GM10266 (cell line): ENCODE results near the gene CCDC57.

Experiments
- DNase-seq: peaks from one replicate; pipeline ENCODE4 v3.0.0; 2012; ENCODE audit errors: extremely low spot score
- CTCF ChIP-seq: IDR thresholded peaks from 2 replicates; pipeline ENCODE4 v1.5.1; 2012; ENCODE audit warnings: mild to moderate bottlenecking, low read depth; ENCODE audit not compliant: control insufficient read depth, insufficient read depth; ENCODE audit errors: missing control alignments

CCDC57 gene

DNA sequence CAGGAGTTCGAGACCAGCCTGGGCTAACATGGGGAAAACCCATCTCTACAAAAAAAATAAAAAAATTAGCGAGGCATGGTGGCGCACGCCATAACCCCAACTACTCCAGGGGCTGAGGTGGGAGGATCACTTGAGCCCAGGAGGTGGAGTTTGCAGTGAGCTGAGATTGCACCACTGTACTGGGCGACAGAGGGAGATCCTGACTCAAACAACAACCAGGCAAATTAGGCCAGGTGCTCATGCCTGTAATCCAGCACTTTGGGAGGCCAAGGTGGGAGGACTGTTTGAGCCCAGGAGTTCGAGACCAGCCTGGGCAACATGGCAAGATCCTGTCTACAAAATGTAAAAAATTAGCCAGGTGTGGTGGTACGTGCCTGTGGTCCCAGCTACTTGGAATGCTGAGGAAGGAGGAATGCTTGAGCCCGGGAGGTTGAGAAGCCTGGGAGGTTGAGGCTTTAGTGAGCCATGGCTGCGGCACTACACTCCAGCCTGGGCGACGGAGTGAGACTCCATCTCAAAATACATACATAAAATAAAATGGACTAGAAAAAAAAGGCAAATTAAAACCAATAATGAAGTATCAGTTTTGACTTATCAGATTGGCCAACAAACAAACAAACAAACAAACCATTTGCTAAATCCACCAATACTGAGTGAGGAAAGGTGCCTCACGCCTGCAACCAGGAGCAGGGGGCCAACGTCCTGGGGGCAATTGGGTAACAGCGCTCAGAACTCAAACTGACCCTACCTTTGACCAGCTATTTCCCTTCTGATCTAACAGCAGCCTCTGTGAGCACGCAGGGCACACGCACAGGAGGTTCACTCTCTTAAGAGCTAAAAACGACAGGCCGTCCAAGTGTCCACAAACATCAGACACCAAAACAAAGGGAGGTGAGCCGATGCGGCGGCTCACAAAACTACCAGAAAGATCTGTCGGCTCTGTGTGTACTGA lies 95.2 kb downstream of the CCDC57 start:
- TF ChIP-seq CTCF, result no peak
- no peak for DNase-seq

DNA sequence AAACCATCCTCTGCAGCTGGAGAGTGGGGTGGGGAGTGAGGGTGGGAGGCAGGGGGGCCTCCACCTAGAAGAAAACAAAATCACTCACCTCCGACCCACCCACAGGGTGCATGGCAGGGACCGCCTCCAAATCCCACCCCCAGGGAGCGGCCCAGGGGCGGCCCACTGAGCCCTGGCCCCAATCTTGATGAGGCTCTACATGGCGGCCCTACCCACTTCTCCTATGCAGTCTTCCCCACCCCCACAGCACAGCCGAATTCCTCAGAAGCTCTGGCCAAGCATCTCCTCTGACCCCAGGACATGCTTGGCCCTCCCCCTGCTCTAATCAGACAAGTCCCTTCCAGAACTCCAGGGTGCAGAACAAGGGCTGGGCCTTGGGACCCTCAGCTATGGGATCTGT lies 96.4 kb downstream of the CCDC57 start:
- DNase-seq, result no peak

DNA sequence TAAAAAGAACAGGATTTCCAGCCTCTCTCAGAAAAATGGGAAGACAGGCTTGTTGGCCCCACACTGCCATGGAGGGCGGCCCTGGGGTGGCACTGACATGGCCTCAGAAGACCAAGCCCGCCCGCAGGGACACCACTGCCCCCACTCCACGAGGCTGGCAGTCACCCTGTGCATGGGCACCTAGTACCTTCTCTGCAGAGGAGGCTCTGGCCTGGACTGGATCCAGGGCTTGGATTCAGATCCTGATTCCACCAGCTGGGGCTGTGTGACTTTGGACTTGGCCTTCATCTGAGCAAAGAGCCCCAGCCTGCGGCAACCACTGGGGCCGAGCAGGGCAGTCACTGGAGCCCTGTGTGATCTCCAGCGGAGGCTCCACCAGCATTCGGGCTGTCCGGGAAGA lies 97.8 kb downstream of the CCDC57 start:
- no peak for DNase-seq
- TF ChIP-seq CTCF, result no peak

More for the DNA sequence above, 96.4 kb downstream of the CCDC57 start:
- no peak for TF ChIP-seq CTCF

GRCh38 chr17:82114447-82114846 lies 98.2 kb downstream of the CCDC57 start:
- no peak for TF ChIP-seq CTCF
- DNase-seq, result no peak

DNA sequence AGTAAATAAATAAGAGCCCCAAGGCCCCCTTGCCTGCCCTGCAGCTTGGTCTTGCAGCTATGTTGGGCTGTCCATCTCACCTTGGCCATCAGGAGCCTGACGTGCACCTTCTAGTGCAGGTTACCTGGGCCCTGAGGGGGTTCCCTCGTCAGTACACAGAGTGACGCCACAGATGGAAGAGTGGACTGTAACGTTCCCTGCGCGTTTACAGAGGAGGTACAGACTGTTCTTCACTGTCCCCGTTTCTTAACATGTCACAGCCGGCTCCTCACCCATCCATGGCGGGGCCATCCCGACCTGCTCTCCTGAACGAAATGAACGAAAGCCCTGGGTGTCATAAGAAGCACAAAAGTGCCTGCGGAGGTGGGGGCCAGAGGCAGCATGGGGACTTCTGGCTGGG lies 98.7 kb downstream of the CCDC57 start:
- no peak for TF ChIP-seq CTCF

GRCh38 chr17:82113422-82113821 lies 99.2 kb downstream of the CCDC57 start:
- no peak for DNase-seq
- TF ChIP-seq CTCF, result no peak

More for the DNA sequence above, 98.7 kb downstream of the CCDC57 start:
- DNase-seq, result no peak

DNA sequence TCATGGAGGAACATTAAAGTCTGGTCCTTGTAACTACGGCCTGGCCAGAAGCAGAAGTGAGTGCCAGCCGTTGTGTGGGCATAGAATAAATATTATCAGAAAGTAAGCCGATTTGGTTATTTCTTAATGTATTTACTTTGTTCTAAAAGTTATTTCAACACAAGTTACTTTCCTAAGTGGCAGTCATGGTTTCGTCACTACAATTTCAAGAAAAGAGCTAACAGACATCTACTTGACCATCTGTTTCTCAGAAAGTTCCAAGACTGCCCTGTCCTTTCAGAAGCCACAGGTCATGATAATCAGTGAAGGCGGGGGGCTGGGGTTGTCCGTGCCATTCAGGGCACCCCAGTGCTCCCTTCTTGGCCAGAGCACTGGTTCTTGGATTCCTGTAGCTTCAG lies 99.7 kb downstream of the CCDC57 start:
- DNase-seq, result no peak
- no peak for TF ChIP-seq CTCF
